ENCODE data around the gene PDE4A.

GRCh38 chr19:10513223-10513622 lies 92.9 kb downstream of the PDE4A start:
- TF ChIP-seq YY1 (IDR thresholded peaks at IDR 0.05; ENCODE audit: insufficient read depth, insufficient read length) (no peak), SUZ12 (IDR thresholded peaks at IDR 0.05; ENCODE audit: extremely low read depth, insufficient read depth, insufficient read length) (no peak)

Measured in NT2/D1 (cell line).